Measurements from ENCODE around the gene NGF. TPM values are rescaled to one million over a fixed set of nuclear protein-coding genes. Genes with fewer than 3 reads are reported as not detected.

NGF gene
- total RNA-seq, 5 donors from 2014 or later (not counting 1 experiment from before 2014, with no cell fraction given): not detected

DNA sequence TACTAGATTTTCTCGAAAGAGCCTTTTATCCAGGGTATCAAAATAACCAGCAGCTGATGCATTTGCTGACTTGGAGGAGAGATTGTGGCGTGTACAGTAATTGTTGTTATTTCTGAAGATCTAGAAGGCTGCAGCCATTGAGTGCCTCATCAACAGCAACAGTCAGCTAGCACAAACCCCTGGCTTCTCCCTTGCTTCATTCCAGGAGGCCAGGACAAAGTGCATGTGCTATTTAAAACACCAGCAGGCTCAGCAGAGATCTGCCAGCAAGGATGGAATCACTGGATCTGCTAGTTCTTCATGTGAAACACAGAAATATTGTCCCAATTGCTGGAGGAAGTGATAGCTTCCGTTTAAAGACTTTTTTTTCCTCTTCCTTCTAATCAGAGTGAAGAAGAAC is 2.8 kb upstream of the NGF start:
- H3K4me3 ChIP-seq (ENCODE audit: control insufficient read depth in 1 of 2, extremely low read depth in 1 of 2, low read length in 1 of 2): no peak overlapping the region
- no peaks in the 10 kb centered on the region for H3K4me1 Mint-ChIP-seq
- WGBS (ENCODE audit: insufficient coverage): no CpG with 5 or more reads among the region's 3 CpGs
- no peak overlapping the region for H3K27ac Mint-ChIP-seq
- ATAC-seq (replicated peaks in 1 of 4) (no peak), DNase-seq (no peak)
- H3K9me3 Mint-ChIP-seq: no peaks in the 10 kb centered on the region
- H3K9me3 ChIP-seq: no peaks in the 10 kb centered on the region
- H3K4me1 ChIP-seq (ENCODE audit: control insufficient read depth in 1 of 2, extremely low read depth in 1 of 2, insufficient read depth in 2 of 2, low read length in 2 of 2): no peaks in the 10 kb centered on the region
- CTCF ChIA-PET: no interaction called here
- H3K27me3 Mint-ChIP-seq: peaks cover 22 to 51% of the 10 kb centered on the region in 2 donors
- POLR2A ChIA-PET: no interaction called here
- H3K27ac ChIP-seq (ENCODE audit: low read length): no peak overlapping the region
- no peaks in the 10 kb centered on the region for H3K36me3 Mint-ChIP-seq
- no peaks in the 10 kb centered on the region for H3K36me3 ChIP-seq (ENCODE audit: control insufficient read depth in 2 of 2, extremely low read depth in 1 of 2, insufficient read depth in 1 of 2, low read length in 1 of 2)
- no peak overlapping the region for H3K4me3 Mint-ChIP-seq
- H3K27me3 ChIP-seq (replicated peaks in 1 of 2; ENCODE audit: control insufficient read depth in 2 of 2, extremely low read depth in 1 of 2, insufficient read depth in 2 of 2, low read length in 1 of 2): peaks cover 0 to 43% of the 10 kb centered on the region in 2 experiments

DNA sequence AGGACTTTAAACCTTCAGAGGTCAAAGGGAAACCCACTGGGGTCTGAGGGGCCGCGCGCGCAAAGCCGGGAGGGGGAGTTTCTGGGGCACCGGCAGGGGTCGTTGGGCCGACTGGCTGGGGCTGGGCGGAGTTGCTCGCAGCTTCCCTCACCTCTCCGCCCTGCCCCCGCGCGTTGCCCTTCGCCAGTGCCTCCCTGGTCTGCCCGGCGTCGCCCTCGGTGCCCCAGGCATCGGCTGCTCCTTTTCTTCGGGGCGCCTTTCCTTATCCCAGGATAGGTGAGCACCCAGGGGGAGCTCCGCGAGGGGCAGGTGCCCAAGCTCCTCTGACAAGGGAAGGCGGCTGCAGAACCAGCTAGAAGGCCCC is 390 bp upstream of the NGF start:
- 14% methylated on average over 22 of the region's 25 CpGs for WGBS (ENCODE audit: insufficient coverage)
- no peaks in the 10 kb centered on the region for H3K4me1 Mint-ChIP-seq
- ChIA-PET CTCF (interaction anchor here in 1 of 2 donors (0.5 kb wide), 1 partner anchor 1789 kb away, joined by 3 read pairs; no protein-coding TSS in a partner anchor), POLR2A (no interaction called here)
- no peak overlapping the region for H3K27ac Mint-ChIP-seq
- Histone ChIP-seq H3K4me3 (ENCODE audit: control insufficient read depth in 1 of 2, extremely low read depth in 1 of 2, low read length in 1 of 2) (no peak overlapping the region), H3K27me3 (replicated peaks in 1 of 2; ENCODE audit: control insufficient read depth in 2 of 2, extremely low read depth in 1 of 2, insufficient read depth in 2 of 2, low read length in 1 of 2) (peaks cover 0 to 46% of the 10 kb centered on the region in 2 experiments), H3K9me3 (no peaks in the 10 kb centered on the region), H3K4me1 (ENCODE audit: control insufficient read depth in 1 of 2, extremely low read depth in 1 of 2, insufficient read depth in 2 of 2, low read length in 2 of 2) (no peaks in the 10 kb centered on the region), H3K27ac (ENCODE audit: low read length) (no peak overlapping the region), H3K36me3 (ENCODE audit: control insufficient read depth in 2 of 2, extremely low read depth in 1 of 2, insufficient read depth in 1 of 2, low read length in 1 of 2) (no peaks in the 10 kb centered on the region)
- H3K36me3 Mint-ChIP-seq: no peaks in the 10 kb centered on the region
- ATAC-seq (replicated peaks in 1 of 4) (no peak), DNase-seq (no peak)
- H3K9me3 Mint-ChIP-seq: no peaks in the 10 kb centered on the region
- no peak overlapping the region for H3K4me3 Mint-ChIP-seq
- H3K27me3 Mint-ChIP-seq: peaks cover 33 to 47% of the 10 kb centered on the region in 2 donors

- CTCF ChIA-PET: no interaction called here
- H3K9me3 Mint-ChIP-seq: no peaks in the 10 kb centered on the region
- H3K36me3 ChIP-seq (ENCODE audit: control insufficient read depth in 2 of 2, extremely low read depth in 1 of 2, insufficient read depth in 1 of 2, low read length in 1 of 2): no peaks in the 10 kb centered on the region
- ATAC-seq (replicated peaks in 1 of 4) (no peak), DNase-seq (no peak)
- H3K36me3 Mint-ChIP-seq: no peaks in the 10 kb centered on the region
- H3K27ac ChIP-seq (ENCODE audit: low read length): no peak overlapping the region
- no peak overlapping the region for H3K4me3 ChIP-seq (ENCODE audit: control insufficient read depth in 1 of 2, extremely low read depth in 1 of 2, low read length in 1 of 2)
- POLR2A ChIA-PET: no interaction called here
- H3K9me3 ChIP-seq: no peaks in the 10 kb centered on the region
- no peaks in the 10 kb centered on the region for H3K4me1 Mint-ChIP-seq
- H3K4me1 ChIP-seq (ENCODE audit: control insufficient read depth in 1 of 2, extremely low read depth in 1 of 2, insufficient read depth in 2 of 2, low read length in 2 of 2): no peaks in the 10 kb centered on the region
- peaks cover 33 to 45% of the 10 kb centered on the region in 2 donors for H3K27me3 Mint-ChIP-seq
- WGBS (ENCODE audit: insufficient coverage): 9% methylated on average over 19 of the region's 19 CpGs
- H3K4me3 Mint-ChIP-seq: no peak overlapping the region
- peaks cover 0 to 41% of the 10 kb centered on the region in 2 experiments for H3K27me3 ChIP-seq (replicated peaks in 1 of 2; ENCODE audit: control insufficient read depth in 2 of 2, extremely low read depth in 1 of 2, insufficient read depth in 2 of 2, low read length in 1 of 2)
- H3K27ac Mint-ChIP-seq: no peak overlapping the region
Measured at GRCh38 chr1:115337276-115337632, 795 bp downstream of the NGF start.

DNA sequence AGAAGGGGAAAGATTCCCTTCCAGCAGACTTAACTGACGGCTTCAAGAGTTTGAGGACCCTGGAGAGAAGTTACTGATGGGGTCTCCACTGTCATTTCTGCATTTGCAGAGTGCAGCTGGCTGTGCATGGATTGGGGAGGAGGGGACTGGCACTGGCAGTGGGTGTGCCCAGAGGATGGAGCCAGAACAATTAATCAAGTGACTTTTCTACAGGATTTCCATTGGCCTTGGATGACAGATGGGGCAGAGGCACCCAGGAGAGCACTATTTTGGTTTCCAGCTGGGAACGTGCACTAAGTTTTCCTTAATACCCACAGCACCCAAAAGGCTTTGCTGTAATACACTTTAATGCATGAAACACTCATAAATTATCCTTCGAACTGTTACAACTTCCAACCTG is 1.3 kb downstream of the NGF start:
- Mint-ChIP-seq H3K27ac (no peak overlapping the region), H3K9me3 (no peaks in the 10 kb centered on the region), H3K27me3 (peaks cover 36 to 41% of the 10 kb centered on the region in 2 donors), H3K4me3 (no peak overlapping the region), H3K4me1 (no peaks in the 10 kb centered on the region), H3K36me3 (no peaks in the 10 kb centered on the region)
- Histone ChIP-seq H3K27ac (ENCODE audit: low read length) (no peak overlapping the region), H3K36me3 (ENCODE audit: control insufficient read depth in 2 of 2, extremely low read depth in 1 of 2, insufficient read depth in 1 of 2, low read length in 1 of 2) (no peaks in the 10 kb centered on the region), H3K27me3 (replicated peaks in 1 of 2; ENCODE audit: control insufficient read depth in 2 of 2, extremely low read depth in 1 of 2, insufficient read depth in 2 of 2, low read length in 1 of 2) (peaks cover 0 to 38% of the 10 kb centered on the region in 2 experiments), H3K4me3 (ENCODE audit: control insufficient read depth in 1 of 2, extremely low read depth in 1 of 2, low read length in 1 of 2) (no peak overlapping the region), H3K4me1 (ENCODE audit: control insufficient read depth in 1 of 2, extremely low read depth in 1 of 2, insufficient read depth in 2 of 2, low read length in 2 of 2) (no peaks in the 10 kb centered on the region), H3K9me3 (no peaks in the 10 kb centered on the region)
- ATAC-seq (replicated peaks in 1 of 4) (no peak), DNase-seq (no peak)
- CTCF ChIA-PET: no interaction called here
- POLR2A ChIA-PET: no interaction called here
- 65% methylated on average over 2 of the region's 3 CpGs for WGBS (ENCODE audit: insufficient coverage)

GRCh38 chr1:115332813-115333608 is 5.0 kb downstream of the NGF start:
- H3K9me3 Mint-ChIP-seq: no peaks in the 10 kb centered on the region

DNA sequence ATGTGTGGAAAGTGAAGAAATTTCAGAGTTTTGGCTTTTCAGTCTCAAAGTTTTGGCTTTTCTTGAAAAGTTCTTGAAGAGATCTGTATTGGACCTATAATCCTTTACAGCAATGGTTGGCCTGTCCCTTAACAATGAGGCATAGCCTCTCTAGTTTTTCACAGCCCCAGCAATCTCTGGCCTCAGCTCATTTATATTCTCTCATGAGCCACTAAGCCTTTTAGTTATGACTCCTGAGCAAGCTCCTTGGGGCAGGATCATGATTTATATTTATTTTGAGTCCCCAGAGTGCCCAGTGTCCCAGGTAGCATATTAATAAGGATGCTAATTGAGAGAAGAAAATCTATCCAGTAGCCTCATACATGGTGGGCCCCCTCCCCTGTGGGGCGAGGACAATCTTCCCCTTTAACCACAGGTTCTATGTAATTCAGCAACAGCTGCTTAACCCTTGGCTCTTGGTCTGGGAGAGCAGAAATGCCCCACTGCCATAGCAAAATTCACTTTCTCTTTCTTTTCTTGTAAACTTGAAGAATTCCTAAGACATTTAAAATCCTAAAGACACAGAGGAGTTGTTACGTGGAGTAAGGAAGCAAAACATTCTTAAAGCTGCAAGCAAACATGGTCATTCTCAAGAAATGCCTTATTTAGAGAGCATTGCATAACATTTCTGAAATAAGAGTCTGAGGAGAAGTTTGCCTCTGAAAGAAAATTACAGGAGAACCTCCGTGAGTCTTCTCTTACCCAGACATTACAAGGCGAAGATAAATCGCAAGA is 6.3 kb downstream of the NGF start:
- Mint-ChIP-seq H3K36me3 (no peaks in the 10 kb centered on the region), H3K27ac (no peak overlapping the region), H3K9me3 (no peaks in the 10 kb centered on the region), H3K4me1 (no peaks in the 10 kb centered on the region), H3K4me3 (no peak overlapping the region), H3K27me3 (peaks cover 18 to 26% of the 10 kb centered on the region in 2 donors)
- whole genome bisulfite sequencing (ENCODE audit: insufficient coverage): no CpG with 5 or more reads among the region's 5 CpGs
- CTCF ChIA-PET: no interaction called here
- DNase-seq: no peak
- H3K27me3 ChIP-seq (replicated peaks in 1 of 2; ENCODE audit: control insufficient read depth in 2 of 2, extremely low read depth in 1 of 2, insufficient read depth in 2 of 2, low read length in 1 of 2): peaks cover 0 to 8% of the 10 kb centered on the region in 2 experiments
- H3K36me3 ChIP-seq (ENCODE audit: control insufficient read depth in 2 of 2, extremely low read depth in 1 of 2, insufficient read depth in 1 of 2, low read length in 1 of 2): no peaks in the 10 kb centered on the region
- POLR2A ChIA-PET: no interaction called here
- no peak overlapping the region for H3K27ac ChIP-seq (ENCODE audit: low read length)
- H3K9me3 ChIP-seq: no peaks in the 10 kb centered on the region
- no peaks in the 10 kb centered on the region for H3K4me1 ChIP-seq (ENCODE audit: control insufficient read depth in 1 of 2, extremely low read depth in 1 of 2, insufficient read depth in 2 of 2, low read length in 2 of 2)
- no peak overlapping the region for H3K4me3 ChIP-seq (ENCODE audit: control insufficient read depth in 1 of 2, extremely low read depth in 1 of 2, low read length in 1 of 2)
- no peak for ATAC-seq (replicated peaks in 1 of 4)

More at GRCh38 chr1:115332813-115333608, 5.0 kb downstream of the NGF start:
- no peak overlapping the region for H3K27ac Mint-ChIP-seq
- Histone ChIP-seq H3K36me3 (ENCODE audit: control insufficient read depth in 2 of 2, extremely low read depth in 1 of 2, insufficient read depth in 1 of 2, low read length in 1 of 2) (no peaks in the 10 kb centered on the region), H3K27me3 (replicated peaks in 1 of 2; ENCODE audit: control insufficient read depth in 2 of 2, extremely low read depth in 1 of 2, insufficient read depth in 2 of 2, low read length in 1 of 2) (peaks cover 0 to 17% of the 10 kb centered on the region in 2 experiments), H3K4me3 (ENCODE audit: control insufficient read depth in 1 of 2, extremely low read depth in 1 of 2, low read length in 1 of 2) (no peak overlapping the region), H3K27ac (ENCODE audit: low read length) (no peak overlapping the region), H3K4me1 (ENCODE audit: control insufficient read depth in 1 of 2, extremely low read depth in 1 of 2, insufficient read depth in 2 of 2, low read length in 2 of 2) (no peaks in the 10 kb centered on the region), H3K9me3 (no peaks in the 10 kb centered on the region)
- ChIA-PET POLR2A (no interaction called here), CTCF (no interaction called here)
- H3K27me3 Mint-ChIP-seq: peaks cover 18 to 28% of the 10 kb centered on the region in 2 donors
- H3K4me3 Mint-ChIP-seq: no peak overlapping the region
- H3K36me3 Mint-ChIP-seq: no peaks in the 10 kb centered on the region
- ATAC-seq (replicated peaks in 1 of 4): no peak
- no peaks in the 10 kb centered on the region for H3K4me1 Mint-ChIP-seq
- DNase-seq: no peak
- 33% methylated on average over 1 of the region's 7 CpGs for WGBS (ENCODE audit: insufficient coverage)
